IMR-90 (cell line): ENCODE measurements around the gene CSAG2. TPM values are rescaled to one million over a fixed set of nuclear protein-coding genes. Genes with fewer than 3 reads are reported as not detected.

Experiments
- ATAC-seq: fragments of 200-7000 bp; cut with Tn5 transposase; 2 replicates; pipeline ENCODE4 v1.9.1; 2020; ENCODE audit warnings: low read depth, mild to moderate bottlenecking, moderate library complexity
- BruUV-seq: library from RNA; stranded (reverse); fragments of 400-500 nt; replicated peaks from 2 replicates; lab custom pipeline; 2021; lab: Mats Ljungman, UMichigan
- CTCF ChIA-PET: fragments of 300-600 bp; formaldehyde crosslinking; extraction: SDS; loops from one replicate; lab custom pipeline; 2021; ENCODE audit warnings: antibody characterized with exemption; lab: Yijun Ruan, JAX
- POLR2A ChIA-PET: fragments of 300-600 bp; sonication (Branson Sonifier 250); formaldehyde crosslinking; loops from one replicate; lab custom pipeline; 2022; ENCODE audit warnings: antibody characterized with exemption; ENCODE audit not compliant: unreplicated experiment; lab: Charles Lee
- DNase-seq: peaks from one replicate; pipeline ENCODE4 v3.0.0; 2013
- H2AFZ ChIP-seq: replicated peaks from 2 replicates; pipeline ENCODE3; 2013; ENCODE audit warnings: low read length, mild to moderate bottlenecking; ENCODE audit not compliant: poor library complexity
- H2AK5ac ChIP-seq: 2 replicates; pipeline ENCODE4 v1.6.1; 2013; ENCODE audit warnings: low read depth, low read length, inconsistent platforms
- H2AK9ac ChIP-seq: replicated peaks from 2 replicates; pipeline ENCODE3; 2013; ENCODE audit warnings: mild to moderate bottlenecking, low read depth, low read length, moderate library complexity; ENCODE audit not compliant: poor library complexity
- H2BK120ac ChIP-seq: 2 replicates; pipeline ENCODE4 v1.6.1; 2013; ENCODE audit warnings: low read depth, low read length, inconsistent platforms
- H2BK15ac ChIP-seq: 3 replicates; pipeline ENCODE4 v1.6.1; 2013; ENCODE audit warnings: low read depth, low read length, inconsistent platforms
- H2BK20ac ChIP-seq: 2 replicates; pipeline ENCODE4 v1.6.1; 2013; ENCODE audit warnings: low read depth, mild to moderate bottlenecking, inconsistent platforms, low read length, moderate library complexity
- H2BK5ac ChIP-seq: 2 replicates; pipeline ENCODE4 v1.6.1; 2013; ENCODE audit warnings: mild to moderate bottlenecking, low read depth, low read length, inconsistent platforms; ENCODE audit not compliant: poor library complexity, severe bottlenecking
- H3K14ac ChIP-seq: replicated peaks from 2 replicates; pipeline ENCODE4 v1.6.1; 2013; ENCODE audit warnings: low read depth, low read length, inconsistent platforms
- H3K18ac ChIP-seq: 2 replicates; pipeline ENCODE4 v1.6.1; 2013; ENCODE audit warnings: low read depth, low read length, control low read depth
- H3K23ac ChIP-seq: 2 replicates; pipeline ENCODE4 v1.6.1; 2013; ENCODE audit warnings: low read depth, low read length, inconsistent platforms
- H3K27ac ChIP-seq: 2 replicates; pipeline ENCODE4 v1.5.1; 2013; ENCODE audit warnings: mild to moderate bottlenecking, control low read depth, low read length; ENCODE audit not compliant: insufficient read depth
- H3K27me3 ChIP-seq: 2 replicates; pipeline ENCODE4 v1.6.1; 2013; ENCODE audit warnings: low read length; ENCODE audit not compliant: control insufficient read depth, insufficient read depth
- H3K36me3 ChIP-seq: 2 replicates; pipeline ENCODE4 v1.6.1; 2013; ENCODE audit warnings: low read length, mixed read lengths; ENCODE audit not compliant: control insufficient read depth, insufficient read depth
- H3K4ac ChIP-seq: 2 replicates; pipeline ENCODE4 v1.6.1; 2013; ENCODE audit warnings: low read depth, low read length, inconsistent platforms
- H3K4me1 ChIP-seq: 2 replicates; pipeline ENCODE4 v1.6.1; 2013; ENCODE audit warnings: low read length, mixed read lengths; ENCODE audit not compliant: control insufficient read depth, insufficient read depth
- H3K4me2 ChIP-seq: 2 replicates; pipeline ENCODE4 v1.6.1; 2013; ENCODE audit warnings: low read depth, mild to moderate bottlenecking, control low read depth, low read length, moderate library complexity
- H3K4me3 ChIP-seq: 2 replicates; pipeline ENCODE4 v1.5.1; 2013; ENCODE audit warnings: low read depth, mild to moderate bottlenecking, control low read depth, low read length, moderate library complexity; ENCODE audit not compliant: insufficient read depth
- H3K56ac ChIP-seq: 2 replicates; pipeline ENCODE4 v1.6.1; 2013; ENCODE audit warnings: low read length, inconsistent platforms; ENCODE audit not compliant: insufficient read depth; ENCODE audit errors: extremely low read depth
- H3K79me1 ChIP-seq, 2 experiments: 2 replicates each; pipeline ENCODE4 v1.6.1; 2013; ENCODE audit warnings: low read length in 2 of 2, inconsistent platforms in 1 of 2, low read depth in 1 of 2
- H3K9ac ChIP-seq: 2 replicates; pipeline ENCODE4 v1.6.1; 2013; ENCODE audit warnings: low read depth, low read length, control low read depth
- H3K9me1 ChIP-seq: 2 replicates; pipeline ENCODE4 v1.6.1; 2013; ENCODE audit warnings: low read length, inconsistent platforms; ENCODE audit not compliant: insufficient read depth
- H3K9me3 ChIP-seq: 2 replicates; pipeline ENCODE4 v1.6.1; 2013; ENCODE audit warnings: low read length; ENCODE audit not compliant: control insufficient read depth, insufficient read depth
- H4K20me1 ChIP-seq: 2 replicates; pipeline ENCODE4 v1.6.1; 2013; ENCODE audit warnings: low read length, inconsistent platforms; ENCODE audit not compliant: insufficient read depth
- H4K5ac ChIP-seq: 2 replicates; pipeline ENCODE4 v1.6.1; 2013; ENCODE audit warnings: mild to moderate bottlenecking, low read depth, low read length, control low read depth
- H4K8ac ChIP-seq, 2 experiments: 2 replicates each; pipeline ENCODE4 v1.6.1; 2013; ENCODE audit warnings: low read depth in 2 of 2, low read length in 2 of 2, control low read depth in 1 of 2, inconsistent platforms in 1 of 2
- H4K91ac ChIP-seq: 2 replicates; pipeline ENCODE4 v1.6.1; 2013; ENCODE audit warnings: low read depth, low read length, inconsistent platforms; ENCODE audit not compliant: insufficient read depth
- ELK1 ChIP-seq: fragments of 150-350 bp; IDR thresholded peaks from 2 replicates; pipeline ENCODE4 v1.6.1; 2016; ENCODE audit warnings: low read depth, mild to moderate bottlenecking, low read length, moderate library complexity, borderline replicate concordance
- FOS ChIP-seq: fragments of 150-350 bp; IDR thresholded peaks from 2 replicates; pipeline ENCODE4 v1.6.1; 2016; ENCODE audit warnings: low read depth, low read length
- MAFK ChIP-seq: IDR thresholded peaks from 2 replicates; pipeline ENCODE4 v1.6.1; 2012; ENCODE audit warnings: low read depth, low read length, improper control_type of control experiment
- MAZ ChIP-seq: IDR thresholded peaks from 2 replicates; pipeline ENCODE4 v1.6.1; 2012; ENCODE audit warnings: low read depth, mild to moderate bottlenecking, low read length, improper control_type of control experiment, moderate library complexity, borderline replicate concordance
- RCOR1 ChIP-seq: IDR thresholded peaks from 2 replicates; pipeline ENCODE4 v1.6.1; 2012; ENCODE audit warnings: mild to moderate bottlenecking, low read length, improper control_type of control experiment; ENCODE audit not compliant: insufficient replicate concordance
- SMC3 ChIP-seq: fragments of 150-350 bp; IDR thresholded peaks from 2 replicates; pipeline ENCODE4 v1.6.1; 2016; ENCODE audit warnings: low read depth, mild to moderate bottlenecking, antibody characterized with exemption, low read length, moderate library complexity
- WGBS, 2 experiments: methylation state at CpG; one replicate each; pipeline versions ENCODE4 v1.1.5 to v1.1.7; 2013; ENCODE audit warnings: missing lambda C conversion rate in 2 of 2; ENCODE audit not compliant: insufficient read length in 1 of 2; ENCODE audit errors: extremely low coverage in 2 of 2; 5-methylcytosine and 5-hydroxymethylcytosine counted together
- dilution Hi-C: fragments of 300-500 bp; cut with HindIII; formaldehyde crosslinking; loops from one replicate; pipeline ENCODE4 v1.14.3; 2018; ENCODE audit warnings: low sequenced_read_pairs; ENCODE audit not compliant: unreplicated experiment
- in situ Hi-C: fragments of 300-500 bp; cut with MboI; formaldehyde crosslinking; loops from 3 replicates; pipeline ENCODE4 v1.14.3; 2019; ENCODE audit warnings: low sequenced_read_pairs, inconsistent platforms, mixed read lengths
- intact Hi-C: fragments of 100-400 bp; cut with micrococcal nuclease; formaldehyde crosslinking; loops from 2 replicates; pipeline ENCODE4 v1.10.0; 2022
- polyA plus RNA-seq, 3 experiments: library from polyadenylated mRNA; depleted of rRNA; stranded (reverse); fragments of >200 nt; gene quantifications; 2 replicates each; pipeline ENCODE4 v1.2.3, GENCODE V29; 2012; ENCODE audit warnings: low replicate concordance in 1 of 3
- total RNA-seq: library from RNA; depleted of rRNA; stranded (reverse); fragments of >200 nt; gene quantifications from 2 replicates; pipeline ENCODE4 v1.2.3, GENCODE V29; 2012
- TF ChIP-seq, protein P1 (sequence below): fragments of 150-350 bp; IDR thresholded peaks from 2 replicates; pipeline ENCODE4 v1.6.1; 2017; ENCODE audit warnings: mild to moderate bottlenecking, antibody characterized with exemption, low read length, low read depth

CSAG2 gene
- total and polyA plus RNA-seq, 2 of the 4 experiments (the other 2 are of a cell fraction): not detected

DNA sequence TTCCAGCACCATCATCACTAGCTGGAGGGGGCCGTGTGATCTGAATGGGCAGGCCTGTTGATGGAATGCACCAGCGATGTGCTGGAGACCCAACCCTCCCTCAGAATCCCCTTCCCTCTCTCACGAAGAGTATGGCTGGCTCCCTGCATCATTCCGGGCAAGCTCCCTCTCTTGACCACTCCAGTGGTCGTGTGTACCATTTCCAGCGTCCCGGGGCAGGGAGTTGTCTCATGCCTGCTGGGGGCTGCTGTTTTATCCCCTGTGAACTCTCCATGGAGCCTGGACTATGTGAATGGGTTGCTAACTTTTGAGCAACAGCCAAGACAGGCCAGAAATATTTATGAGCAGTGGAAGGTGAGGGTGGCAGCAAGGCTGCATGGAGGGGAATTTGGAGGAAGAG lies 16.3 kb upstream of the CSAG2 start:
- Histone ChIP-seq H3K56ac (no peak overlapping the region), H3K4ac (no peak overlapping the region), H2BK15ac (no peak overlapping the region), H4K5ac (no peak overlapping the region), H2BK5ac (no peak overlapping the region), H4K91ac (no peak overlapping the region), H4K20me1 (no peaks in the 10 kb centered on the region), H3K79me1 (no peaks in the 10 kb centered on the region), H3K27me3 (no peaks in the 10 kb centered on the region), H3K4me2 (no peak overlapping the region), H4K8ac (no peak overlapping the region), H3K4me3 (no peak overlapping the region), H2AK9ac (no peak overlapping the region), H3K23ac (no peak overlapping the region), H2BK20ac (no peak overlapping the region), H3K18ac (no peak overlapping the region), H3K36me3 (no peaks in the 10 kb centered on the region), H2BK120ac (no peak overlapping the region), H2AK5ac (no peak overlapping the region), H3K14ac (no peak overlapping the region), H2AFZ (no peak overlapping the region), H3K9me1 (no peaks in the 10 kb centered on the region), H3K9me3 (no peaks in the 10 kb centered on the region), H3K9ac (no peak overlapping the region), H3K4me1 (no peaks in the 10 kb centered on the region), H3K27ac (no peak overlapping the region)
- ChIA-PET CTCF (no interaction called here), POLR2A (no interaction called here)
- DNase-seq (no peak), ATAC-seq (no peak)
- dilution Hi-C loops (no loop called here), in situ Hi-C loops (no loop called here), intact Hi-C loops (no loop called here)
- no peak for TF ChIP-seq MAFK
- TF ChIP-seq, protein P1, sequence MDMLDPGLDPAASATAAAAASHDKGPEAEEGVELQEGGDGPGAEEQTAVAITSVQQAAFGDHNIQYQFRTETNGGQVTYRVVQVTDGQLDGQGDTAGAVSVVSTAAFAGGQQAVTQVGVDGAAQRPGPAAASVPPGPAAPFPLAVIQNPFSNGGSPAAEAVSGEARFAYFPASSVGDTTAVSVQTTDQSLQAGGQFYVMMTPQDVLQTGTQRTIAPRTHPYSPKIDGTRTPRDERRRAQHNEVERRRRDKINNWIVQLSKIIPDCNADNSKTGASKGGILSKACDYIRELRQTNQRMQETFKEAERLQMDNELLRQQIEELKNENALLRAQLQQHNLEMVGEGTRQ: no peak
- no peak for TF ChIP-seq ELK1
- no peak for TF ChIP-seq MAZ
- TF ChIP-seq FOS: no peak
- TF ChIP-seq RCOR1: no peak
- no peak for TF ChIP-seq SMC3
- no TSS peak for BruUV-seq
- WGBS, 2 experiments: no CpG with 5 or more reads among the region's 7 CpGs
